MV-4-11 (cell line): Measurements from ENCODE around the gene FAM3C.

Experiments
- DNase-seq: peaks from one replicate; lab custom pipeline; 2025; lab: John Stamatoyannopoulos, UW

FAM3C gene

DNA sequence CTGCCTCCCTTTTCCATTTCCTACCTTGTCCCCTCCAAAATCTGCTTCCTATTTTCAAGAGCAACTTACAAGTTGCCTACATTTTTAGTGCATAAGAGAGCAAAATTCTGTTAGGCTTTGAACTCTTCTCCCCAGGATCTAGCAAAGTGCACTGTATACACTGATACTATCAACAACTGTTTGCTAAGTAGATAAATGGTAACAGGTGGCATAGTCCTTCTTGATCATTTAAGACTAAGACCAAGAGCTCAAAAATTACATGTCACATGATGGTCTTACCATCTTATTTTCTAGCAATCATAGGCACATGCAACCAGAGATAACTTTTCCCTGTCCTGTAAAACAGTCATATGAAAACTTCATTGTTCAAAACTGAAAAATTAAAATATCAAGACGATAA lies 16.2 kb downstream of the FAM3C start:
- DNase-seq = no peak

DNA sequence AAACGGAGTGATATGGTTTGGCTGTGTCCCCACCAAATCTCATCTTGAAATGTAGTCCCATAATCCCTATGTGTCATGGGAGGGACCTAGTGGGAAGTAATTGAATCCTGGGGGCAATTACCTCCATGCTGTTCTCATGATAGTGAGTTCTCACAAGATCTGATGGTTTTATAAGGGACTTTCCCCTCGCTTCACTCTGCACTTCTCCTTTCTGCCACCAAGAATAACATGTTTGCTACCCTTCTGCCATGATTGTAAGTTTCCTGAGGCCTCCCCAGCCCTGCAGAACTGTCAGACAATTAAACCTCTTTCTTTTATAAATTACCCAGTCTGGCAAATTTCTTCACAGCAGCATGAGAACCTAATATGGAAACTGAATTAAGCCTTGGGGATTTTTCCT lies 19.1 kb downstream of the FAM3C start:
- no peak for DNase-seq

DNA sequence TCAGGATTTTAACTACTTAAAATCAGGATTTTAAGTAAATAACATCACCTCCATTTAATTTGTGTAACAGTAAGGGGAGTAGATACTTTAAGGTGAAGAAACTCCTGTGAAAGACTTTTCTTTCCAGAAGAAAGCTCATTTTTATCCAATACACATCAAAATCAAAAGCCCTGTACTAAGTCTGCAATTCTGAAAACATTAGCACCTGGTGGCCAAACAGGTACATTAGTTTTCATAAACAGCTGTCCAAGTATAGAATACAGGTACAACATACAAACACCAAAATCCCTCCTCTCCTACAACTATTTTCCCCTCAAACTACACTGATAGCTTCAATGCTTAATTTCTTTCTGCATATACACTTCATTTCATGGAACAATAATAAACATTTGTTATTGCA lies 22.9 kb downstream of the FAM3C start:
- no peak for DNase-seq

DNA sequence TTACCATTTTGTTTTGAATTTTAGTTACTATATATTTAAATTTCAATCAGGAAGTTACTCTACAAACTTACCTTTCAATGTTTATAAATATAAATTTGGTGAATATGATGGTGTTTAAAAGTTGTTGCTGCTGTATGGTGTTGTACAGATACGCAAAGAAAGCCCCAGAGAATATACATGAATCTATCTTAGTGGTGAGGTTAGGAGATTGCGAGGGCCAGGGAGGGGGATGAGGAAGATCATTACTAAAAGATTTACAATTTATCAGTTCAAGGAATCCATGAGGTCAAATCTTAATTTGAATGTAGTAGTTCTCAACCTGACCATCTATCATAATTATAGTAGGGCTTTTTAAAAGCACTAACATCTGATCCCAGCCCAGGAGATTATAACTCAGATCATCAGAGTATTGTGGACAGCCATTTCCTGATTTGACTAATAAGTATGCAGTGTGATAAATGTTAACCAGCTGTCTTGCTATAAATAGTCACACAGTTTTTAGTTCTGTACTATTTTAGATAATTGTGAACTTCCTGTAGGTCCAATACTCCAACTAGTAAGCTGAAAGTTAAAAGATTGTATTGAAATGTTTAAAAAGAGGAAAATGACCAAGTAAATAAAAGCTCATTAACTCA lies 23.6 kb downstream of the FAM3C start:
- DNase-seq = no peak

DNA sequence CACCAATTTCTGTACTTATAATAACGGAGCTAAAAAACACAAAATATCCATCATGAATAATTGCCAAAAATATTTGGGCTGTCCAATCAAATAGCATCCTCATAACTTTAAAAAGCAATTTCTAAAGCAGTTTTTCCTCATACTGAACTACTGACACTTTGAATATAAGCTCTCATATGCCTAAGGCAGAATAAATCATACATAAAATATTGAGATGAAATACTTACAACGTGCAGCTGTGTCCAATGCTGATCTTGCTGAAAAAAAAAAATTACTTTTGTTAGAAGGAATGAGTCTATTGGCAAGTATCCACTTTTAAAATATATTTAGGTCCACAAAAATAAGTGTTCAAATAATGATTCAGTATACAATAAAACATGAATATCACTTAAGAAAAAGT lies 24.2 kb downstream of the FAM3C start:
- DNase-seq = no peak

DNA sequence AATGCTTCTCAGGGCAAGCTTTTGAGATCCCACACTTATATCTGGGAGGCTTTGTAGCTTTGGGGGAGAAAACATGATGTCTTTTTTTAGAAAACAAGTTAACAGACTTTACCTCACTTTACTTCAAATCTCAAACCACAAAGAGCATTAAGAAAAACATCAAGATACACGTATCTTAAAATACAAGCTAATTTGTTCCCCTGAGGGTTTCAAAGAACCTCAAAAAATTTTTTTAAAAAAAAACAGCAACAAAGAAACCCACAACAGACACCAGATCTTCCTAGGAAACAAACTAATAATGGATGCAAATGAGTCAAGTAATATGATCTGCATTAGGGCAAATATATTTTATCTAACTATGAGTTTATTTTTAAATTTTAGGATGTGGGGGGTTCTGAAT lies 24.7 kb downstream of the FAM3C start:
- DNase-seq = no peak

DNA sequence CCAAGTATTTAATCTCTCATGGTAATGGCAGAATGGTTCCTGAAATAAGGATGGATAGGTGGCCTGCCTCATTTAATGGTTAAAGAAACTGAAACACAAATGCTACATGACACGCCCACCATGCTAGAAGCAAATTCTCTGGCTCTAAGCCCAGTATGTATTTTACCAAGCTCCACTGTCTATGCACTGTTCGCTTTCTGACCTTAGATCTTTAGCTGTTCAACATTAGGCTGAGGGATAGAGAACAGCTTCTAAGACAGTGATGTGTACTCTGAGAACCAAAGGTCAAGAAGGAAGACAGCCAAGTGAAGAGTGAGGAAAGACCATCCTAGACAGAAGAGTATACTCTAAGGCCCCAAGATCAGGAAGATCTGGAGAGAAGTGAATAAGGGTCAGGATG lies 26.6 kb downstream of the FAM3C start:
- DNase-seq = no peak

DNA sequence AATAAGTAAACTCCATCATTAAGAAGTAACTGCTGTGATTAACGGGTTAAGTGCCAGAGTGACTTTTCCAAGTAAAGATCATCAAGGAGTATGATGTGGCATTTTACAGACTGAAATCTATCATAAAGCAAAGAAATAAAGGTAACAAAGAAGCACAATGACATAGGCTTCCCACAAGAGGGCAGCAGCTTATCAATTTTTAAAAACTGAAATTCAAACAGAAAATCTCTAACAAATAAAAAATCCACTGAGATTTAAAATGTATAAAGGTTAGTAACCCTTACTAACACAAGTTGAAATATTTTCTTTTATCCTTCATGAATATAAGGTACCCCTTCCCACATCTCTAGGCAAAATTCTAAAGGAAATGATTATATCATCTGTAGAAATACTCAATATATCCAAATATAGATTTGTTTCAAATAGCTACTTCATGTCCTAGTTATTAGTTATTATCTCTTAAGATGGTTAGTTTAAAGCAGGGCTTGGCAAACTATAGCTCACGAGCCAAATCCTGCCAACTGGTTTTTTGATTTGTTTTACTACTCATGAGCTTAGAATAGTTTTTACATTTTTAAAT lies 29.2 kb downstream of the FAM3C start:
- peak; percentile 32 for DNase-seq

DNA sequence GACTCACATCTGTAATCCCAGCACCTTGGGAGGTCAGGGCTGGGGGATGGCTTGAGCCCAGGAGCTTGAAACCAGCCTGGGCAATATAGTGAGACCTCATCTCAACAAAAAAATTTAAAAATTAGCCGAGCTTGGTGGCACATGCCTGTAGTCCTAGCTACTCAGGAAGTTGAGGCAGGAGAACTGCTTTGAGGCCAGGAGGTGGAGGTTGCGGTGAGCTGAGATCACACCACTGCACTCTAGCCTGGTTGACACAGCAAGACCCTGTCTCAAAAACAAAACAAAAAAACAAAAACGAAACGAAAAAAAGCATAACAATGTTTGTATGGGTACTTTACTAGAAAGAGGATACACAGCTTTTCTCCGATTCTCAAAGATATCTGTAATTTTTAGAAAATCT lies 35.5 kb downstream of the FAM3C start:
- DNase-seq = no peak

DNA sequence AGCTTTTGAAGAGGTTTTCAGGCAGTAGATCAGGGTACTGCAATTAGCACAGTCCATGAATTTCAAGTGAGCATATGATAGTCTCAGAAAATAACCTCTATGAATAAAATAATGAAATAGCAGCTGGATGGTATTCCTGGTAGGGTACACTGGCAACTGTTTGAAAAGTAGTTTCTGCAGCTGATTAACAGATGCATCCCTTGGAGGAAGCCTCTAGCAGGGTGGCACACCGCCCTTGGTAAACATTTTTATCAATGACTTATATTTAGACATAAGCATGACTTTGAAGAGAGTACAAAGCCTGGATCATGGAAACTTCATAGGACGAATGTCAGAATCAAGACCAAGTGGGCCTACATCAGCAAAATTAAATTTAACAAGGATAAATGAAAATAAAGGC lies 40.5 kb downstream of the FAM3C start:
- DNase-seq = no peak

DNA sequence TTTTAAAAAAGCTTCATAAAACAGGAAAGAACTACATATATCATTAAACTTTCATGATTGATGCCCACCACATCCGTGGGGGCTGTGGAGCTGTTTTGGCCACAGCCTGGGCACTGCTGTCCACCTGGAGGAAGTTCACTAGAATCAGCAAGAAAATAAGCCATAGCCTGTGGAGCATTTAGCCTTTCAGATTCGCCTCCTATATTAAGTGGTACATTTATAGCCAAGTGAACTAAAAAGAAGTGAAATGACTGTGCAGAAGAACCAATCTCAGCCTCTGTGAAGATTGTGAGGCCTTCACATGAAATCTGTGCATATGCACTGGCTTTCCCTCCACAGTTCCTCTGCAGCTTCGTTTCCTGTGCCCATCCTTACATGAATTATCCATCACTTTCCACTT lies 43.8 kb downstream of the FAM3C start:
- no peak for DNase-seq

DNA sequence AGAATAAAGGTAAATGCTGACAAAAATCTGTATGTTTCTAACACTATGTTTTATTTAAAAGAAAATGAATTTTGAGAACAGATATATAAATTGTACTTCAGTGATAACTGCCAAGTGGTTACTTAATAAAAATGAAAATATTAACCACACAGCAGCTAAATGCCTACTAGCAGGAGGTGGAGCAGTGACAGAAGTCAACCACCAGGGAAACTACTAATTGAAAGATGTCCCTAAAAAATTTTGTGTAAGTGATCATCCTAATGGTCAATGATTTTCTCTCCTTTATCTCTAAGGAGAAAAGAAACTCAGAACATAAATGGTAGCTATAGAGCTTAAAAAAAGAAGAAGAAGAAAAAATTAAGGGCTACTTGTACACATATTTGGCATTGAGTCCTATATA lies 44.4 kb downstream of the FAM3C start:
- no peak for DNase-seq

DNA sequence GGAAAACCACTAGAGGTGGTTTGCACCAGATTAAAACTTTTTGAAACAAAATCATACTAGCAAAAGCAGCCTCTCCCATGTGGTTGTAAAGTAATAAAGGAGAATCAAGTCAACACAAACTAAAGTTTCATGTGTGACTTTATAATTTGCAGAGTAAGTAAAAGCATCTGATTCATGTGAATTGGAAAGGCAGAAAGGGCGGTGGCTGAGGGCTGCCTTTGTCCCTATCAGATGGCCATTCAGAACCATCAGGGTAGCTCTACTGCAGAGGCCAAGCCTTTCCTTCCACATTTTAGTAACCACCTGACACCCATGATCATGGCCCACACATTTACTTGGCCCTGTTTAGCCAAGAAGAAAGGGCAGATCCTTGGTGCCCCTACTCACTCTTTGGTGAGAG lies 51.6 kb downstream of the FAM3C start:
- DNase-seq = no peak

DNA sequence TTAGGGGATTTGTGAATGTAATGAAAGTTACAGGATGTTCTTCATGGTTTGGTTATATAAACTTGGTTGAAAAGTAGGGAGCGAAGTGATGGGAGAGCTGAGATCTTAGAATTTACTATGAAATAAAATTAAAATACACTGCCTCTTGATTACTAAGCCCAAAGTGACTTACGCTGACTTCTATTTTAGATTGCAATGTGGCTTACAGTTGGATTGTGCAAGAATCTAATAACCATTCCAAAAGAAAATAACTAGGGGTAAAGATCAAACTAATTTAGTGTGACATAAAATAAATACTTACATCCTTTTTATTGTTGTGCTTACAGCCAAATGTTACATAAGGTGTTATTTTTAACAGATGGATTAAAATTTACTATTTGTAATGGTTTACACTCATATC lies 52.0 kb downstream of the FAM3C start:
- DNase-seq = no peak

DNA sequence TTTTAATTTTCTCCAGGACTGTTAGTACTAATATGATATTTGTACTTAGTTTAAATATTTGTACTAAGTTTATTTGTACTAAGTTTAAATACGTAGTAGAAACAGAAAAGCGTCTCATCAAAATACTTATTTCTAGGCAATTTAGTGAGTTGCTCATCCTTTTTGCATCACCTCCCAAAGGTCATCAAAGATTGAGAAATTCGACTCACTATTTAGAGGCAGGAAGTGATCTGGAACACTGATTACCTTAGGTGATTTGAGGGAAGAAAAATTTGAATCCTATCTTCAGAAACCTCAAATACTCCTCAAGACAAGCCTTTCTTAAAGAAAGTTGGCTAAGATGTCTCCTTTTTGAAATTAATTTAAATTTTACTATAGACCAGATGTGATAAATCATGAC lies 52.8 kb downstream of the FAM3C start:
- DNase-seq = no peak

DNA sequence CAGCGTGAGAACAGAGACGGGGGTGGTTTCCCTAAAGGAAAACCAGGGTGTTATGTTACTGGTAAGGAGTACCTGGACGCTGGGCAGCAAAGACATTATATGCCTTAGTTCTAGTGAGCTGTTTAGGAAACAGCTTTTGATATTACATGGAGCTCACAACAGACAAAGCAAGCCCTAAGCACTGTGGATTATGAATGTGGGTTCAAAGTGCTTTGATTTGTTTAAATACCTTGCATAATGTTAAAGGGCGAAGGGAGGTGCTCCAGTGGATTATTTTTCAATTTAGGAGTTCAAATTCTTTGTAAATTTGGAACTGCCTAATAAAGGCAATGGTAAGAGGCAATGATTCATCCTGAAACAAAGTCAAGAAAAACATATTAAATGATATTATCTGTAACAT lies 53.5 kb downstream of the FAM3C start:
- DNase-seq = no peak

DNA sequence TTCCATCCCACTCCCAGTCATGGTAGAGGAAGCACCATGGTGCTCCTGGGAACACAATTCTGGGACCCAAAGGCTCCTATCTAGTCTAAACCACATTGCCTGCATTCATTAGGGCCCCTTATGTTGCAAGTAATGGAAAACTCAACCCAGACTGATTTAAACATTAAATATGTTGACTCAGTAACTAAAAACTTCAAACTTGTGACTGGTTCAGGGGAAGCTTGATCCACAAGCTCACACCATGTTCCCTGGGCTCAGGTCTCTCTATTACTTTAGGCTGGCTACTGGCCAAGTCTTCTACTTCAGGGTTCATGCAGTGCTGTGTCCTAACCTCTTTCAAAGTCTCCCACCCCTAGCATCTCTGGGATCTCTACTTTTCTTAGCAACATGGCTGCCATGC lies 54.2 kb downstream of the FAM3C start:
- no peak for DNase-seq

DNA sequence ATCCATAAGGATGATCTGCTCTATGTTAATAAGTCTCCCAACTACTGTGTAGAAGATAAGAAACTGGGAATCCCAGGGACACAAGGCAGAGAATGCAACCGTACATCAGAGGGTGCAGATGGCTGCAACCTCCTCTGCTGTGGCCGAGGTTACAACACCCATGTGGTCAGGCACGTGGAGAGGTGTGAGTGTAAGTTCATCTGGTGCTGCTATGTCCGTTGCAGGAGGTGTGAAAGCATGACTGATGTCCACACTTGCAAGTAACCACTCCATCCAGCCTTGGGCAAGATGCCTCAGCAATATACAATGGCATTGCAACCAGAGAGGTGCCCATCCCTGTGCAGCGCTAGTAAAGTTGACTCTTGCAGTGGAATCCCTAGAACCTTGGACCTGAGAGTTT lies 57.0 kb downstream of the FAM3C start:
- DNase-seq = no peak

DNA sequence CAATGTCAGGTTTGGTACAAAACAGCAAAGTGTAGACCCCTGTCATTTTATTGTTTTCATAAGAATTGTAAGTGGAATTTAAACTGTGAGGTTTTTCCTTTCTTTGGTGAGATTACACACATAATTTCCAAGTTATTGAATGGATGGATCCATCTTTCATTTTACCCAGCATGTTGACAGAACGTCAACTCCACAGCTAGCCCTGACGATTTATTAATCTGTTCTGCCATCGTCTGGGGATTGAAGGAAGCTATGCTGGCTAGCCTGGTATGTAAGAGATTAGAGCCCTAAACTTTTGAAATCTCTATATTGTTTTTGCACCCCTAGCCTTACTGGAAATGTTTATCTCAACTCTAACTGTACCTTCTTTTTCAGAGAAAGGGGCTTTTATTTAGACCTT lies 58.7 kb downstream of the FAM3C start:
- DNase-seq = no peak

DNA sequence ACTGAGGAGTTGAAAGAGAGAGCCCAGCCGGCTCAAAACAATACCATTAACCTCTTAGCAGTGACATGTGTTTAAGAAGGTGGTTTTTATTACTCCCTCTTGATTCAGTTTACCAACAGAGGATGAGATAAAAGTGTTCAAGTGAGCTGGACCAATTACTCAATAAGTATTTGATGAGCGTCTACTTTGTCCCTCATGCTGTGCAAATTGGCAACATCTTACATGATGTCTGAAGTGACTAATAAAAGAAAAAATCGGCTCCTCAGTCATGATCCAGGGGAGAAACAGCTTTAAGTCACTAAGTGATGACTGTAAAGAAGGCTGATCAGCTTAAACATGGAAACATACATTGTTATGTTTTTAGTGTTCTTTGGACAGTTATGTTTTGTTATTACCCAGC lies 59.5 kb downstream of the FAM3C start:
- no peak for DNase-seq

DNA sequence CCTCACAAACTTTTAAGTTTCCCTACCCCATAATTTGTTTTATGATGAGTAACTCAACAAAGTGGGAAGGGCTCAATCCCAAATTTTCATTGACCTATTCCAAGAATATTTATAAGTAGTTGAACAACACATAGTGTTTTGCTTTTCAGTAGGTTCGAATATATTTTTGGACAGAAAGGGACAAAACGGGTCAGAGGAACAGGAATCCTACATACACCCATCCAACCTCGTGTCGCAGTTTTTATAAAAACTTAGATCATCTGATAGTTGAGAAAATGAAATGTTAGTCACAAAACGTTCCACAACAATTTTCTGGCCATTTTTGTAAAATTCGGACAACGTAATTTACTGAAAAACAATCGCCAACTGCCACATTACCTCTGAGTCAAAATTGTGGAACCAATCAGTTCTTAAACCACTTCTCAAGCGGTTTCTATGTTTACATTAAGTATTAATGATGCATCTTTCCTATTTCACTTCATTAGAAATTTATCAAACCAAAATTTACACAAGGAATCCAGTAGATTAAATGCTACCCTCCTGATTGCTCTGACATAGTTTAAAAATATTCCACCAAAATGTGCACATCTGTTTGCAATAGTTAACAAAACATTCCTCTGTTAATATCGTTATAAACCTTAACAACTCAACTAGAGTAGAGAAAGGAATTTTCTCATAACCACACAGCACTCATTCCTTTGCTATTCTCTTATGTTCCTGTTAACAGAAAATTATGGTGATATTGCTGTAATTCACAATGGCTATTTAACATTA lies 61.0 kb downstream of the FAM3C start:
- no peak for DNase-seq

DNA sequence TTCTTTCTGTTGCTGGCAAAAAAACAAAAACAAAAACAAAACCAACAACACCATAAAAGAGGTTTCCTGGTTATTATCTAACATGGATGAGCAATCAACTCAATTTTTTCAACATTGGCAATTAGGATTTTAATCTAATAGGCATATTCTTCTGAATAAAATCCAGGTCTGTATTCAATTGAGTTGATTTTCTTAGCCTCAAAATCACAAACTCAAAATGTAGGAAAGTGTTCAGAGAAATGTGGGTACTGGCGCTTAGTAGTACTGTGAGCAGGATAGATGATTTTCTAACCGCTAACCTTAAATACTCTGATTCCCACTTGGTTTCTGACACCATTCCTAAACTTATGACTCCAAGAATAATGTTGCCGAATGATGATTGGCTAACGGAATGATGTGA lies 61.7 kb downstream of the FAM3C start:
- DNase-seq = no peak

DNA sequence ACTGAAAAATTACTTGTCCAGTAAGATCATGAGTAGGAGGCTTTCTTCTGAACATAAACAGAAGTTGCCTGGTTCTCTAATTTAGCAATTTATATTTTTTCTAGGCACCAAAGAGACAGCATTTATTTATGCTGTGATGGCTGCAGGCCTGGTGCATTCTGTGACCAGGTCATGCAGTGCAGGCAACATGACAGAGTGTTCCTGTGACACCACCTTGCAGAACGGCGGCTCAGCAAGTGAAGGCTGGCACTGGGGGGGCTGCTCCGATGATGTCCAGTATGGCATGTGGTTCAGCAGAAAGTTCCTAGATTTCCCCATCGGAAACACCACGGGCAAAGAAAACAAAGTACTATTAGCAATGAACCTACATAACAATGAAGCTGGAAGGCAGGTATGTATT lies 64.5 kb downstream of the FAM3C start:
- DNase-seq = no peak

DNA sequence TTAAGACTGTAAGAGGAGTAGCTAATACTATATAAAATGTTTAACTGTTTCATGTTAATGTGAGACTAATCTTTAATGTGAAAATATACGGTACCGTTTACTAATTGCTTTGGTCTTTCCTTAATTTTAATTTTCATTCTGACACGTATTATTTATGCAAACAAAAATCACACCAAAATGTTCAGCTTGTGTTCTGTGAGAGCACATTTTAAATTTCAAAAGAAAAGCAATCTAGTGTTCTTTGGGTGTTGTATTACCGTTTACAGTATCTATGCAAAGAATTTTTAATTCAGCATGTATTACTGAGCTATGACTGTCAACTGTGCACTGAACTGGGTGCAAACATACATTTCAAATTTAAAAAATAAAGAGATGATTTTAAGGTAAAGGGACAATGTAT lies 65.1 kb downstream of the FAM3C start:
- DNase-seq = no peak
